ENCODE results near the gene LPIN1. TPM values are rescaled to one million over a fixed set of nuclear protein-coding genes. Genes with fewer than 3 reads are reported as not detected.

LPIN1 gene
- total RNA-seq, 1 donor, result 62.2 TPM

GRCh38 chr2:11744631-11745394 is 1.6 kb upstream of the LPIN1 start:
- peak; percentile 66 for DNase-seq (ENCODE audit: low read depth)
- TF ChIP-seq CTCF (IDR thresholded peaks at IDR 0.05; ENCODE audit: insufficient read depth, low read depth, low read length), result peak; percentile 51
- H3K4me3 ChIP-seq (ENCODE audit: low read depth, low read length), result peak overlapping the region; percentile 18

GRCh38 chr2:11745613-11746375 is 638 bp upstream of the LPIN1 start:
- peak overlapping the region; percentile 24 for H3K4me3 ChIP-seq (ENCODE audit: low read depth, low read length)
- TF ChIP-seq CTCF (IDR thresholded peaks at IDR 0.05; ENCODE audit: insufficient read depth, low read depth, low read length), result no peak
- DNase-seq (ENCODE audit: low read depth), result no peak

DNA sequence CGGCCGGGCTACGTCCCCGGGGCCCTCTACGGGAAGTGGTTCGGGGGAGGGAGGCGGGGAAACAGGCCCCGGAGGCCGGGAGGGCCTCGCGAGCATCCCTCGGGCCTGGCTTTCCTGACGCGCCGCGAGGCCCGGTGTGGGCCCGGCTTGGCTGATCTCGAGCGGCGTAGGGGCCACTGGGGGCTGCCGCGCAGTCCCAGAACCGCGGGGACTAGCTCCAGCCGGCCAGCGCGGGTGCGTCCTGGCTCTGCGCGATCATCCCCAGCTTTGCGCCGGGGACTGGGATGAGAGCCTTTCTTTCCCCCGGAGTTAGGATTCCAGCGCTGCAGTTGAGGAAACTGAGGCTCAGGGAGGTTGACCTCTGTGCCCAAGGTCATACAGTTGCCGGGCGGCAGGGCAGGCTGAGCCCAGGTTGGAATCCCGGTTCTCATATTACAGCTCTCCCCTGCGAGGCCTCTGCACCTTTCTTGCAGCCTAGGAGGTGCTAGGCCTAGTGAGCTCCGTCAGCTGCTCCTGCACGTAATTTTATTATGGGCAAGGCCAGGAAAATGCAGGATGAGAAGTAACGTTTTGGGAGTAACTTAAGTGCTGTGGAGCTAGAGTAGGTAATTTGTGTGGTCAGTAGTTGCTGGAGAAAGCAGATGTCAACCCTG is 501 bp downstream of the LPIN1 start:
- peak; percentile 47 for DNase-seq (ENCODE audit: low read depth)
- TF ChIP-seq CTCF (IDR thresholded peaks at IDR 0.05; ENCODE audit: insufficient read depth, low read depth, low read length), result no peak

DNA sequence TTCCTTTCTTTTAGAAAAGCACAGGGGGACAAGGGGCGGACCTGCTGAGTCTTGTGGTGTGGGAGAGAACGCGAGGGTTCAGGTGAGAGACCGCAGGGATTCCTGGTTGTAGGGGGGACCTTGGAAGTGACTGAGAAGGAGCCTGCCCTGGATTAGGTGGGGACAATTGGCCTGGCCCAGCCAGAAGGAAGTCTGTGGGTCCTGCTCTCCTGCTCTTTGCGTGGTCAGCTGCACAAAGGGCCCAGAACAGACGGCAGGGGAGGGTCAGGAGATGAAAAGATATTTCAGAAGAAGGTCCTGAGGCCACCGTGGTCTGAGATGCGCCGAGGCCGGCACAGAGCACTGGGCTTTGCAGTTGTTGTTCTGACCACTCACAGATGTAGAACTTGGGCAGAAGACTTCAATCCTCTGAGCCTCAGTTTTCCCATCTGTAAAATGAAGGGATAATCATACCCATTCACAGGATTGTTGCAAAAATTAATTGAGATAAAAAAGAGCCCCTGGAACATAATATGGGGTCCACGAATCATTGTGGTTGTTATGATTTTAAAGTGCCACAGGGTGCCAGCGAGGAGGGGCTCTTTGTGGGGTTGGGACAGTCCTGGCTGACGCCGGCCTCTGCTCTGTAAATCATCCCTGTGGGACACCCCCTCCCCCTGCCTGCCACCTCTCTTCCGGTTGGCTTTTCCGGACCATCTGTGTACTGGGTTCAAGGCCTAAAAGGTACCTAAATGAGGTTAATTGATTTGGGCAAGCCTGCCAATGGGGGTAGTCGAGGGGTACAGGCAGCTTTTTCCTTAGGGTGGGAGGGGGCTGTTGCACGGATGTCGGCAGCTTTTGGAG is 1.8 kb downstream of the LPIN1 start:
- no peak for DNase-seq (ENCODE audit: low read depth)
- H3K4me3 ChIP-seq (ENCODE audit: low read depth, low read length), result peak overlapping the region; percentile 82

More for the DNA sequence above, 501 bp downstream of the LPIN1 start:
- peak overlapping the region; percentile 82 for H3K4me3 ChIP-seq (ENCODE audit: low read depth, low read length)

DNA sequence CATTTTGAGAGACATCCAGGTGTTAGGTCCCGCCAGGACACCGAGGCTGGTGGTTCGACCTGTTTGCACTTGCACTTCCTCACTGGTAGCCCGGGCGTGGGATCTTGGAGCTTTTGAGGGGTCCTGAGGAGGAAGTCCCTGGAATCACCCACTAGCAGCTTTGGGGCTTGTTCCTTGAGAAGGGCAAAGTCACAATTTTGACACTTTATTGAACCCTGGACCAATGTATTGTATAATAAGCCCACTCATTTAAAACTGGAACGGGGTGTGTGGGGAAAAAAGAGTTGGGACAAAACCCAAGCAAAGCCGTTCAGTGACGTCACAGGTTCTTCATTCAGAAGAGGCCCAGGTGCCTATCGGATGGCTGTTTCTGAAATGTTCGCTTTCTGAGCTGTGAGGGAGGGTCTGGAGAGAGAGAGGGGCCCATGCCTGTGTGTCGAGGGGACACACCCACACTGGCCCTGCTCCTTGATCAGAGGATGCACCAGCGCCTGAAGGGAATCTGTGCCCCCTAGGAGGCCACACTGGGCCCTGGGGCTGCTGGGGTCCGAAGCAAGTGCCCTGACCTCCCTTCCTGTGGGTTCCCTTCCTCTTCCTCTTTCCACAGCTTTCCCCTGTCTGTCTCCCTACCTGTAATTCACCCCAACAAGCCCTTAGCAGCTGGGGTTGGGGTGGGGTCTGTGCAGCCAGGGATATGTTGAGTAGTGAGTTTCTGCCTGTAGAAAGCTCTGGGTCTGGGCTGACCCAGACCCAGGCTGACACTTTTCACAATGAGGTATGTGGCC is 2.6 kb downstream of the LPIN1 start:
- H3K4me3 ChIP-seq (ENCODE audit: low read depth, low read length), result no peak overlapping the region
- no peak for DNase-seq (ENCODE audit: low read depth)
- TF ChIP-seq CTCF (IDR thresholded peaks at IDR 0.05; ENCODE audit: insufficient read depth, low read depth, low read length), result no peak

More for the DNA sequence above, 1.8 kb downstream of the LPIN1 start:
- no peak for TF ChIP-seq CTCF (IDR thresholded peaks at IDR 0.05; ENCODE audit: insufficient read depth, low read depth, low read length)

All from fibroblast of villous mesenchyme (primary cell).